ENCODE data around the gene APOBEC3A. TPM values are rescaled to one million over a fixed set of nuclear protein-coding genes. Genes with fewer than 3 reads are reported as not detected.

APOBEC3A gene
- total and polyA plus RNA-seq, 2 of the 8 experiments (the other 6 are each of a cell fraction or from before 2014, with no cell fraction given) = not detected

GRCh38 chr22:38971202-38971601, 13.8 kb downstream of the APOBEC3A start (continued):
- no peak for TF ChIP-seq SIN3A (conservative IDR thresholded peaks at IDR 0.05 in 1 of 2, IDR thresholded peaks at IDR 0.05 in 1 of 2; ENCODE audit: low read depth in 1 of 2, low read length in 2 of 2)
- TF ChIP-seq SP2 (IDR thresholded peaks at IDR 0.05; ENCODE audit: low read length) = no peak
- TF ChIP-seq GTF2F1 (IDR thresholded peaks at IDR 0.05; ENCODE audit: borderline replicate concordance, low read depth, low read length) = no peak
